ENCODE data around the gene C19orf47.

C19orf47 gene

GRCh38 chr19:40348125-40348913 lies at the start of gene C19orf47, which contains the start of gene PLD3:
TSS of gene C19orf47 (minus strand) at chr19:40348397. CDS start at chr19:40341857, 6,540 bp downstream.
TSS of gene PLD3 (plus strand) at chr19:40348695. CDS start at chr19:40366484, 17,789 bp downstream.
- DNase-seq (ENCODE audit: low read depth): peak; percentile 98

GRCh38 chr19:40397568-40397906 lies 49.3 kb upstream of the C19orf47 start:
- no peak for DNase-seq (ENCODE audit: low read depth)

GRCh38 chr19:40396886-40397567 lies 48.8 kb upstream of the C19orf47 start:
- DNase-seq (ENCODE audit: low read depth): no peak

GRCh38 chr19:40395956-40396355 lies 47.8 kb upstream of the C19orf47 start:
- DNase-seq (ENCODE audit: low read depth): no peak

- DNase-seq (ENCODE audit: low read depth): no peak
Observed at GRCh38 chr19:40394816-40395210, 46.6 kb upstream of the C19orf47 start.

GRCh38 chr19:40393894-40394815 lies 46.0 kb upstream of the C19orf47 start:
- no peak for DNase-seq (ENCODE audit: low read depth)

- DNase-seq (ENCODE audit: low read depth): no peak
Observed at GRCh38 chr19:40392894-40393517, 44.8 kb upstream of the C19orf47 start.

- no peak for DNase-seq (ENCODE audit: low read depth)
Observed at GRCh38 chr19:40392123-40392522, 43.9 kb upstream of the C19orf47 start.

- DNase-seq (ENCODE audit: low read depth): no peak
Observed at GRCh38 chr19:40390084-40390742, 42.0 kb upstream of the C19orf47 start, which contains the start of gene HIPK4. TSS of gene HIPK4 (minus strand) at chr19:40390181. CDS start at chr19:40389902, 279 bp downstream.

- DNase-seq (ENCODE audit: low read depth): no peak
Observed at GRCh38 chr19:40389404-40390083, 41.3 kb upstream of the C19orf47 start.

GRCh38 chr19:40388481-40388880 lies 40.3 kb upstream of the C19orf47 start:
- no peak for DNase-seq (ENCODE audit: low read depth)

- DNase-seq (ENCODE audit: low read depth): no peak
Observed at GRCh38 chr19:40387155-40387554, 39.0 kb upstream of the C19orf47 start.

GRCh38 chr19:40383668-40384248 lies 35.6 kb upstream of the C19orf47 start:
- DNase-seq (ENCODE audit: low read depth): no peak

- DNase-seq (ENCODE audit: low read depth): no peak
Observed at GRCh38 chr19:40381321-40381720, 33.1 kb upstream of the C19orf47 start.

GRCh38 chr19:40380199-40381037 lies 32.2 kb upstream of the C19orf47 start:
- no peak for DNase-seq (ENCODE audit: low read depth)

- DNase-seq (ENCODE audit: low read depth): no peak
Observed at GRCh38 chr19:40379446-40380198, 31.4 kb upstream of the C19orf47 start.

GRCh38 chr19:40378509-40378908 lies 30.3 kb upstream of the C19orf47 start:
- DNase-seq (ENCODE audit: low read depth): no peak

GRCh38 chr19:40377876-40378385 lies 29.7 kb upstream of the C19orf47 start:
- DNase-seq (ENCODE audit: low read depth): no peak
